ENCODE data around the gene SLC37A1.

GRCh38 chr21:42491328-42491727 is 22.3 kb upstream of the SLC37A1 start:
- TF ChIP-seq CTCF (conservative IDR thresholded peaks at IDR 0.05; ENCODE audit: low read depth, low read length), result no peak
- TF ChIP-seq EZH2 (IDR thresholded peaks at IDR 0.05; ENCODE audit: low read length, unreplicated experiment), result no peak
